Right renal pelvis (tissue), 4 donors: ENCODE results near the gene SIM2. TPM values are rescaled to one million over a fixed set of nuclear protein-coding genes. Genes with fewer than 3 reads are reported as not detected.

Experiments
- DNase-seq, 4 donors: peaks; one replicate each; pipeline ENCODE4 v3.0.0-alpha.2; 2013; ENCODE audit warnings: low read depth in 4 of 4, low spot score in 3 of 4, missing footprints in 1 of 4
- polyA plus RNA-seq, 4 donors: library from polyadenylated mRNA; unstranded; fragments of 120-200 nt; gene quantifications; one replicate each; pipeline ENCODE4 v1.2.1, GENCODE V29; 2013; ENCODE audit not compliant: insufficient read length in 4 of 4

The SIM2 gene
- polyA plus RNA-seq, 4 donors = 20.2 to 31.9 (median 25.9) TPM

- DNase-seq = no peak
Measured at GRCh38 chr21:36756527-36756926, 57.6 kb downstream of the SIM2 start.

- DNase-seq = no peak
Measured at GRCh38 chr21:36757196-36757595, 58.3 kb downstream of the SIM2 start.

- no peak for DNase-seq
Measured at GRCh38 chr21:36759348-36760083, 60.6 kb downstream of the SIM2 start.

GRCh38 chr21:36761685-36762084, 62.8 kb downstream of the SIM2 start:
- no peak for DNase-seq

- DNase-seq = no peak
Measured at GRCh38 chr21:36762642-36763041, 63.7 kb downstream of the SIM2 start.

- no peak for DNase-seq
Measured at GRCh38 chr21:36763305-36763704, 64.4 kb downstream of the SIM2 start.

GRCh38 chr21:36765229-36765628, 66.3 kb downstream of the SIM2 start:
- no peak for DNase-seq

GRCh38 chr21:36766511-36766910, 67.6 kb downstream of the SIM2 start:
- DNase-seq = no peak

GRCh38 chr21:36767096-36767495, 68.2 kb downstream of the SIM2 start:
- no peak for DNase-seq

- no peak for DNase-seq
Measured at GRCh38 chr21:36768496-36768895, 69.6 kb downstream of the SIM2 start.

GRCh38 chr21:36769051-36769839, 70.3 kb downstream of the SIM2 start:
- DNase-seq = no peak

GRCh38 chr21:36773117-36773516, 74.2 kb downstream of the SIM2 start:
- DNase-seq = no peak

GRCh38 chr21:36773995-36774394, 75.1 kb downstream of the SIM2 start:
- DNase-seq = no peak

GRCh38 chr21:36776981-36777617, 78.2 kb downstream of the SIM2 start:
- DNase-seq = no peak

- no peak for DNase-seq
Measured at GRCh38 chr21:36780861-36781260, 81.9 kb downstream of the SIM2 start.

- no peak for DNase-seq
Measured at GRCh38 chr21:36783612-36784374, 84.9 kb downstream of the SIM2 start.

GRCh38 chr21:36784947-36785346, 86.0 kb downstream of the SIM2 start:
- DNase-seq = no peak

- DNase-seq = no peak
Measured at GRCh38 chr21:36785615-36786014, 86.7 kb downstream of the SIM2 start.

- no peak for DNase-seq
Measured at GRCh38 chr21:36786186-36786585, 87.3 kb downstream of the SIM2 start.

GRCh38 chr21:36788120-36788638, 89.3 kb downstream of the SIM2 start:
- DNase-seq = no peak

GRCh38 chr21:36790616-36791015, 91.7 kb downstream of the SIM2 start:
- DNase-seq = no peak
